Mucosa of descending colon (tissue), 3 donors: Measurements from ENCODE around the gene KCNQ5. TPM values are rescaled to one million over a fixed set of nuclear protein-coding genes. Genes with fewer than 3 reads are reported as not detected.

Experiments used
- ATAC-seq: fragments of 200-7000 bp; cut with Tn5 transposase; one replicate; pipeline ENCODE4 v1.9.1; 2020; ENCODE audit warnings: mild to moderate bottlenecking, moderate library complexity
- DNase-seq, 3 donors: peaks; one replicate each; pipeline ENCODE4 v3.0.0-alpha.2; 2020
- H3K36me3 ChIP-seq: fragments of 200-600 bp; one replicate; pipeline ENCODE4 v1.8.0; 2021; ENCODE audit warnings: low read depth, mild to moderate bottlenecking
- H3K4me1 ChIP-seq: fragments of 200-600 bp; one replicate; pipeline ENCODE4 v1.8.0; 2021; ENCODE audit warnings: low read depth, mild to moderate bottlenecking
- H3K4me3 ChIP-seq: fragments of 200-600 bp; one replicate; pipeline ENCODE4 v1.8.0; 2021; ENCODE audit warnings: mild to moderate bottlenecking
- H3K9me3 ChIP-seq: fragments of 200-600 bp; one replicate; pipeline ENCODE4 v1.8.0; 2021; ENCODE audit warnings: mild to moderate bottlenecking
- intact Hi-C, 2 donors: fragments of 100-400 bp; cut with DNase I in 1 of 2; cut with micrococcal nuclease in 1 of 2; formaldehyde crosslinking; loops; one replicate each; pipeline versions ENCODE4 v1.11.0 to v1.11.1; 2022; cut with DNase I, micrococcal nuclease
- total RNA-seq, 3 donors: library from RNA; stranded (reverse); fragmentation: NEBNext Ultra II Directional in 2 of 3; extraction: Animal tissue kit (Norgen Biotek cat#: 25700) in 2 of 3; gene quantifications; one replicate each; pipeline versions ENCODE4 v1.2.1 to v1.2.4, GENCODE V29; 2021 to 2023
- TF ChIP-seq, protein P1 (sequence below): fragments of 200-600 bp; IDR thresholded peaks from one replicate; pipeline ENCODE4 v1.8.0; 2022; ENCODE audit warnings: antibody characterized with exemption, mild to moderate bottlenecking
- donor health status: DM: no; HTN: no; CAD: no; lungs with moderate emphysema.
- donor health status: DM: no; HTN: no; CAD: no.
- donor health status: DM: no; HTN: yes; CAD: no.

The KCNQ5 gene
- total RNA-seq, 3 donors from 2014 or later: 0.14 to 2.3 (median 0.17) TPM

- Histone ChIP-seq H3K9me3 (no peaks in the 10 kb centered on the region), H3K4me3 (no peak overlapping the region), H3K36me3 (no peaks in the 10 kb centered on the region), H3K4me1 (no peaks in the 10 kb centered on the region)
- no peak for ATAC-seq
- DNase-seq: no peak
- TF ChIP-seq, protein P1, sequence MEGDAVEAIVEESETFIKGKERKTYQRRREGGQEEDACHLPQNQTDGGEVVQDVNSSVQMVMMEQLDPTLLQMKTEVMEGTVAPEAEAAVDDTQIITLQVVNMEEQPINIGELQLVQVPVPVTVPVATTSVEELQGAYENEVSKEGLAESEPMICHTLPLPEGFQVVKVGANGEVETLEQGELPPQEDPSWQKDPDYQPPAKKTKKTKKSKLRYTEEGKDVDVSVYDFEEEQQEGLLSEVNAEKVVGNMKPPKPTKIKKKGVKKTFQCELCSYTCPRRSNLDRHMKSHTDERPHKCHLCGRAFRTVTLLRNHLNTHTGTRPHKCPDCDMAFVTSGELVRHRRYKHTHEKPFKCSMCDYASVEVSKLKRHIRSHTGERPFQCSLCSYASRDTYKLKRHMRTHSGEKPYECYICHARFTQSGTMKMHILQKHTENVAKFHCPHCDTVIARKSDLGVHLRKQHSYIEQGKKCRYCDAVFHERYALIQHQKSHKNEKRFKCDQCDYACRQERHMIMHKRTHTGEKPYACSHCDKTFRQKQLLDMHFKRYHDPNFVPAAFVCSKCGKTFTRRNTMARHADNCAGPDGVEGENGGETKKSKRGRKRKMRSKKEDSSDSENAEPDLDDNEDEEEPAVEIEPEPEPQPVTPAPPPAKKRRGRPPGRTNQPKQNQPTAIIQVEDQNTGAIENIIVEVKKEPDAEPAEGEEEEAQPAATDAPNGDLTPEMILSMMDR: no peak
- intact Hi-C loops: no loop called here
Observed at GRCh38 chr6:72738091-72738490, 116.2 kb downstream of the KCNQ5 start.

GRCh38 chr6:72739368-72739779 is 117.5 kb downstream of the KCNQ5 start:
- Histone ChIP-seq H3K9me3 (no peaks in the 10 kb centered on the region), H3K4me3 (no peak overlapping the region), H3K4me1 (no peaks in the 10 kb centered on the region), H3K36me3 (no peaks in the 10 kb centered on the region)
- intact Hi-C loops: no loop called here
- DNase-seq: no peak
- TF ChIP-seq, protein P1: no peak
- no peak for ATAC-seq

DNA sequence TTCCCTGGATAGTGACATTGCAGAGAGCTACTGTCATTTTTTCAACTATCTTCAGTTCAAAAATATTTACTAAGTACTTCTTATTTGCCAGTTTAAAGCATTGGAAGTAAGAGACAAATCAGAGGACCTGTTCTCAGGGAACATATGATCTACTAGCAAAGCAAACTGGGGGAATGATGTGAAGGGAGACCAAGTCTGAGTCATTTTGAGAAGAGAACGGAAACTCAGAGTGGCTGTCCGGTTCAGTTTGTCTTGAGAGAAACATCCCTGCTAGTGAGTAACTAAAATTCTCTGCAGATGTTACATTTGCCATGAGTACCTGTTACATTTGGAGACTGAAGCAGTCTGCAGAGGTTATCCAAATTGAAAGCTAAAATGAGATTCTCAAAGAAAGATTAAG is 118.3 kb downstream of the KCNQ5 start:
- DNase-seq (no peak), ATAC-seq (no peak)
- no peaks in the 10 kb centered on the region for H3K36me3 ChIP-seq
- H3K4me1 ChIP-seq: no peaks in the 10 kb centered on the region
- no peaks in the 10 kb centered on the region for H3K9me3 ChIP-seq
- no peak overlapping the region for H3K4me3 ChIP-seq
- intact Hi-C loops: no loop called here
- TF ChIP-seq, protein P1: no peak

DNA sequence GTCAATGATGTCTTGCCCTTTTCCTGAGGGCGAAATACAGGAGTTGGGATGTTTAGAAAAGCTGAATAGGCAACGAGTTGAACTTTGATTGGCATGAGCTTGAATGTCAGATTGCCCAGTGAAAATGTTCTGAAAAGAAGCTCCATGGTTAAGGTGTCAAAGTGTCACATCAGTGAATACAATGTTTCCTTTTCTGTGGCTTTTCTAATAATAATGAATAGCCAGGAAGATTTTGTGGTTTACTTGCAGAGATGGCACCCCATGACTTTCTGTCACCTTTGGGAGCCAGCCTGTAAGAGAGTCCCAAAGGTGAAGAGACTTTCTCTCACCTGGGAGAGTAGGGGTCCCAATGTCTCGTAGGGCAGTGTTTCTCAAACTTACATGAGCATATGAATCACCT is 119.2 kb downstream of the KCNQ5 start:
- TF ChIP-seq, protein P1: no peak
- Histone ChIP-seq H3K4me3 (no peak overlapping the region), H3K9me3 (no peaks in the 10 kb centered on the region), H3K36me3 (no peaks in the 10 kb centered on the region), H3K4me1 (no peaks in the 10 kb centered on the region)
- ATAC-seq (no peak), DNase-seq (no peak)
- intact Hi-C loops: no loop called here

- Histone ChIP-seq H3K36me3 (no peaks in the 10 kb centered on the region), H3K4me1 (no peaks in the 10 kb centered on the region), H3K9me3 (no peaks in the 10 kb centered on the region), H3K4me3 (no peak overlapping the region)
- DNase-seq: no peak
- no peak for ATAC-seq
- intact Hi-C loops: no loop called here
- TF ChIP-seq, protein P1: no peak
Observed at GRCh38 chr6:72742001-72742673, 120.3 kb downstream of the KCNQ5 start.

DNA sequence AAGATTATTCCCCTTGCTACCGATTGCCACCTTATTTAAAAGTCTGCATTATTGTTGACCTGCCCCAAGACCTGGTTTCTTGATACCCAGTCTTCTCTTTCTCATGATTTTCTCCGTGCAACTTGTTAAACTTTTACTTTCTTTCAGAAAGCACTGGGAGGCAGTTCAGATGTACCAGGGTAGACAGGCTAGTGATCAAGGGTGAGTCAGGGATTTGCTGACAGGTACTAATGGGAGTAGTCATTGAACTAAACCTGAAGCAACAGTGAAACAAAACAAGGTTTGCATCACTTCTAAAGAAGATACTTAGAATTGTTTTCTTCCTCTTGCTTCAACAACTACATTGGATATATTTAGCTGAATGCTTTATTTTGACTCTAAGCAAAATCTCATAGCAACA is 124.4 kb downstream of the KCNQ5 start:
- H3K36me3 ChIP-seq: no peaks in the 10 kb centered on the region
- intact Hi-C loops: no loop called here
- ATAC-seq (no peak), DNase-seq (no peak)
- H3K4me1 ChIP-seq: no peaks in the 10 kb centered on the region
- H3K4me3 ChIP-seq: no peak overlapping the region
- TF ChIP-seq, protein P1: no peak
- H3K9me3 ChIP-seq: no peaks in the 10 kb centered on the region
